HG02884 (cell line): Measurements from ENCODE around the gene GH1.
A peak's percentile ranks its signal among the peaks of the same experiment; 100 is the strongest.
"Not testable (repeated sequence)": the region's sequence is repeated elsewhere in the genome, so short reads cannot be mapped to it uniquely, and the experiment has no call there.

Experiments used
- ATAC-seq: cut with Tn5 transposase; IDR thresholded peaks from one replicate; pipeline ENCODE4 v1.9.1; 2021; ENCODE audit warnings: mild to moderate bottlenecking, moderate library complexity; ENCODE audit not compliant: unreplicated experiment

The GH1 gene

GRCh38 chr17:63918789-63919305 lies at the start of gene GH1:
TSS of gene GH1 (minus strand) at chr17:63918839. CDS start at chr17:63918776, 63 bp downstream.
- not testable (repeated sequence) for ATAC-seq

GRCh38 chr17:63967953-63968352 lies 49.3 kb upstream of the GH1 start:
- no peak for ATAC-seq

- peak; percentile 47 for ATAC-seq
These were observed 48.1 kb upstream of the GH1 start for GRCh38 chr17:63966646-63967264.

GRCh38 chr17:63963123-63963522 lies 44.5 kb upstream of the GH1 start:
- ATAC-seq: no peak

GRCh38 chr17:63962298-63962744 lies 43.7 kb upstream of the GH1 start:
- ATAC-seq: no peak

- ATAC-seq: no peak
These were observed 42.9 kb upstream of the GH1 start for GRCh38 chr17:63961355-63962212.

- ATAC-seq: no peak
These were observed 41.8 kb upstream of the GH1 start for GRCh38 chr17:63960430-63960829.

GRCh38 chr17:63960006-63960405 lies 41.4 kb upstream of the GH1 start:
- no peak for ATAC-seq

- no peak for ATAC-seq
These were observed 37.8 kb upstream of the GH1 start for GRCh38 chr17:63956296-63956920.

- ATAC-seq: no peak
These were observed 37.2 kb upstream of the GH1 start for GRCh38 chr17:63955791-63956190.

GRCh38 chr17:63955232-63955631 lies 36.6 kb upstream of the GH1 start:
- no peak for ATAC-seq

- ATAC-seq: no peak
These were observed 35.9 kb upstream of the GH1 start for GRCh38 chr17:63954402-63955063.

GRCh38 chr17:63950940-63951907 lies 32.6 kb upstream of the GH1 start:
- ATAC-seq: no peak

- ATAC-seq: no peak
These were observed 31.1 kb upstream of the GH1 start for GRCh38 chr17:63949576-63950250.

- no peak for ATAC-seq
These were observed 29.9 kb upstream of the GH1 start for GRCh38 chr17:63948521-63948920.

- no peak for ATAC-seq
These were observed 29.2 kb upstream of the GH1 start for GRCh38 chr17:63947711-63948330.

GRCh38 chr17:63946440-63947363 lies 28.1 kb upstream of the GH1 start:
- ATAC-seq: no peak
